RCC 7860 (cell line): Measurements from ENCODE around the gene EPO.

Experiments used
- DNase-seq: peaks from one replicate; pipeline ENCODE4 v3.0.0-alpha.2; 2015; ENCODE audit warnings: low spot score
- FAIRE-seq: peaks from 2 replicates; lab custom pipeline; 2012; peaks lifted over from hg19 to GRCh38; lab: Jason Lieb, UNC

The EPO gene

DNA sequence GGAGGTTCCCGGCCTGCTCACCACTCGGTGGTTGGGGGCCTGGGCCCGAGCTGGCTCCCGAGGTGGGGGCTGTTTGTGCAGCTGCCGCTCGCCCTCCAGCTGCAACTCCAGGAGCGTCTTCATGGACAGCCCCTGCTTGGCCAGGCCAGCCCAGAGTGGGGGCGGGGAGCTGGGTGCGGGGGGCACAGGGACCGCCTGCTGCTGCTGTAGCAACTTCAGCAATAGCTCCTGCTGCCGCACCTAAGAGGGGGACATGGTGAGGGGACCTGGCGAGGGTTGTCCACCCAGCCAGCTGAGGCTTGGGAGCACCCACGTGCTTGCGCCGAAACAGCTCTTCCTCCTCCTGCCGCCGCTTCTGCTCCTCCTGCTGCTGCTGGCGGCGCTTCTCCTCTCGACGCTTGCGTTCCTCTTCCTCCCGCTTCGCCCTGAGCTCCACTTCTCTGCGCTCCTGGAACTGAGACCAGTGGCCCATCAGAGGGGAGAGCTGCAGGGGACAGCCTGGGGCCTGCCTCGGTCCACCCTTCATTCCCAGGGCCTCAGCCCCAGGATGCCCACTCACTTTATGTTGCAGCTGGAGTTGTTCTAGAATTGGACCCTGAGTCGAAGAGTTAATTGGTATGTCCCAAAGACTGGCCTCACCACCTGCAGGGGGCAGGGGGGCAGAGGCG, 37.1 kb upstream of the EPO start:
- no peak for FAIRE-seq
- no peak for DNase-seq

DNA sequence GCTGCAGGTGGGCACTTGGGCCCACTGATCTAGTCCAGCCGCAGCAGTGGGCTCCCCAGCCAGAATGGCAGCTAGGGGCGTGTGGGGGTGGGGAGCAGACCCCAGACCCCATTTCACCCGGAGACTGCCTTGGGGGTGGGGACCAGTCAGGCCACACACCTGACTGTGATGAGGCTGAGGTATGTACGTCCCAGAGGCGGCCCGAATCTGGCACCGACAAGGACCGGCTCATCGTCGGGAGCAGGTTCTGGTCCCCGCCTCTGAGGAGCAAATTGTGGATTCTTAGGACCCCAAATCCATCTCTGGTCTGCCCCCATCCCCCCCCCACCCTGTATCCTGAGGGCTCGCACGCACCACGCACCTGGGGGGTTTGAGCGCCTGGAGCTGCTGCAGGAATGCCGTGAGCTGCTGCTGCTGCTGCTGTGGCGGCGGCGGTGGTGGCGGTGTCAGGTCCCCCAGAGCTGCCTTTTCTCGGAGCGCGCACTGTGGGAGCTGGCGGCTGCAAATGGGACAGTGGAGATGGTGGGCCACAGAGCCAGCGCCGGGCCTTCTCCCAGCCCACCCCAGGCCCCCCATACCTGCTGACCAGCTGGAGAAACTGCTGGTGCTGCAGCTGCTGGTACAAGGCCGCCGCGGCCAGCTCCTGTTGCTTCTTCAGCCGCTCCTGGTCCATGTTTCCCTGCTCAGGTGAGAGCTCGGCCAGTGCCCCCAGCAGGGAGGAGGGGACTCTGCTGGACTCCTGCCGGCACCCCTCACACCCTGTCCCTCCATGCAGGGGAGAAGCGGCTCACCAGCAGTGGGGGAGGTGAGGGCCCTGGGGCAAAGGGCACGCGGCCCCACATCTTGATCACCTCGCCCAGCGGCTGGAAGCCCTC, 36.4 kb upstream of the EPO start:
- no peak for FAIRE-seq
- no peak for DNase-seq

DNA sequence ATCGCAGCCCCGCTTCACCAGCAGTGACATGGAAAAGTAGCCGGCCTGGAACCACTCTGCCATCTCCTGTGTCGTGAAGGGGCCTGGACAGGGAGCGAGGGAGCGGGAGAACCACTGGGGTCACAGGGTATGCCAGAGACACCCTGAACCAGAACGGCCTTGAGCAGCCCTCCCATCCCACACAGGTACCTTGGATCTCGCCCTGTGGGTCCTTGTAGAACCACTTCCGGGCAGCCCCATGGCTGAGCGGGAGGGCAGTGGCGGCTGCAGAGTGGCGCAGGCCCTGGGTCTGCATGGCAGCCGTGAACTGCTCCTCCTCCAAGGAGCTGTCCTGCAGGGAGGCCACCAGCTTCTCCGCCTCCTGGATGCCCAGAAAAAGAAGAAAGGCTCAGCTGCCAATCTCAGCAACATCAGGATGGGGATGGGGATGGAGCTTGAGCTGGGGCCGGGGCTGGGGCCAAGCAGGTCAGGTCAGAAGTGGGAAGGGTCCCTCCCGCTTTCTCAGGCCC, 35.7 kb upstream of the EPO start:
- no peak for FAIRE-seq
- no peak for DNase-seq

DNA sequence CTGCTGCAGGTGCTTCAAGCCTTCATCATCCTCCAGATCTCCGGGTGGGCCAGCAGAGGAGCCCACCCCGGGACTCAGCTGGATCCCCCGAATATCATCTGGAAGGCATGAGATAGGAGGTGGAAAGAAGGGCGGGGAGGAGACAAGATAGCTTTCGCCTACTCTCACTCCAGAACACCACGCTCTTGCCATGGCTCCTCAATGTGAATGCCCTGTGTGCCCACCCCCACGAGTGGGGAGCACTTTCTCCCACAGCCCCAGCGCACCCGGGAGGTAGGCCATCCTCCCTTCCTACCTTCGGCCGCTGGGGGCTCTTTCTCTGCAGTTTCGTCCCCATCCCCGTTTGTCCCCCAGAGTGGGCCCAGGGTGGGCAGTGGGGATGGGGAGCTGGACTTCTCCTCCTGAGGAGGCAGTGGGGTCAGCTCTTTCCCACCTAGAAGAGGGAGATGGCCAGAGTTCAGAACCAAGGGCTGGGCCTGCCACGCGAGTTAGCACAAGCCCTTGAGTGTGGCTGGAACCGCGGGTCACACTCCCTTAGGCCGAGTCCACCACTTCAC, 35.1 kb upstream of the EPO start:
- FAIRE-seq (no peak), DNase-seq (no peak)

DNA sequence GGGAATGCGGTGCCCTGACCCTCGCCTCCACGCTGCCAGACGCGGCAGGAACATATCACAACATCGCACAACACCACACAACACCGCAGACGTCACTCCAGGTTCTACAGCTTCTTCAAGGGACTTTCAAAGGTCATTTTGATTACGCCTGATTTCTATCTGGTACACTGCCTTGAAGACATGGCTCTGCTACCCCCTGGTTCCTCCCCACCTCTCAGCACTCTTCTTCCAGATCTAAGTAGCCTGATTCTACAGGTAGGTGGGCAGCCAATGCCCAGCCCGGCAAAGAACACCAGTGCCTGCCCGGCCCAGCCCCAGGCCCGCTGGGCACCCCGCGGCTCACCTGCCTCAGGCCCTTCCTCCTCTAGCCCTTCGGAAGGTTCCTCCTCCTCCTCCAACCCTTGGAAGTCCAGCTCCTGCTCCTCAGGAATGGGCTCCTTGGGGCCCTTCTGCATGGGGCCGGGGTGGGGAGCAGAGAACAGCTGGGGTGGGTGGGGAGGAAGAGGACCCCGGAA, 34.6 kb upstream of the EPO start:
- FAIRE-seq = no peak
- DNase-seq = no peak

DNA sequence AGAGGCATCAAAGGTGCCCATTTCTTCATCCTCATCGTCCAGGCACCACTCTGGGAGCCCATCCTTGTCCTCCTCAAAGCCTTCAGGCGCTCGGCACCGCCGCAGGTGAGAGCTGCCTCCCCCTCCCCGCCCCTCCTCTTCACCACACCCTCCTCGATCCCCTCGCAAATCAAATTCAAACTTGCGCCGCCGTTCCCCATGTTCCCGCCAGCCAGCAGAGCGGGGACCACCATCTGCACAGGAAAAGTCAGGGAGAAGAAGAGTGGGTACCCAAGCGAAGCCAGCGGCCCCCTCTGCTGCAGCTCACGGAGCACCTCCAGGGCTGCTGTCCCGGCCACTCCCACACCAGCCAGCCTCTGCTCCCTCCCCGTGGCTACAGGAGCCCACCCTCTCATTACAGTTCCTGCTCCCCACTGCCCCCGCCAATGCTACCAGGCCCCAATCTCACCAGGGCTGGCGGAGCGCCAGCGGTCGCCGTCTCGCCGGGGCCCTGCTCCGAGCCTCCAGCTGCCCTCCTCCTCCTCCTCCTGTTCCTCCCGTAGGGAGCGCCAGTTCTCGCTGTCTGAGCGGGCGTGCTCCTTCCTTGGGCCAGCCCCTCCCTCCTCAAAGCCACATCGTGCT, 34.0 kb upstream of the EPO start:
- DNase-seq (no peak), FAIRE-seq (no peak)

DNA sequence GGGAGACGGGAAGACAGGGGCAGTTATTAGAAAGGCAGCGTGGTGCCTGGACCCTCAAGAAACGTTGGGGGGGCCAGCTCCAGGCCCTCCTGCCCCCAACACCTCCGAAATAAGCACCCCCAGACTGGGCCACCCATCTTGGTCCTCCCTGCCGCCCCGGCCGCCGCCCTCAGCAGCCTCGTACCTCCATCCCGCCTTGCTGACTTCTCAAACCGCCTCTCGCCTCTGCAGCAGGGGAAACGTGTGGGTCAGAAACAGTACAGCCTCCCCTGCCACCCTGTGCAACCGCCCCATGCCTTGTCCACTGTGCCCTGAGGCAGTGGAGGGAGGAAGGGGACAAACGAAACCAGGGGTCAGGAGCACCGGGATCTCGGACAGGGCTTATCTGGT, 33.5 kb upstream of the EPO start:
- FAIRE-seq (no peak), DNase-seq (no peak)

DNA sequence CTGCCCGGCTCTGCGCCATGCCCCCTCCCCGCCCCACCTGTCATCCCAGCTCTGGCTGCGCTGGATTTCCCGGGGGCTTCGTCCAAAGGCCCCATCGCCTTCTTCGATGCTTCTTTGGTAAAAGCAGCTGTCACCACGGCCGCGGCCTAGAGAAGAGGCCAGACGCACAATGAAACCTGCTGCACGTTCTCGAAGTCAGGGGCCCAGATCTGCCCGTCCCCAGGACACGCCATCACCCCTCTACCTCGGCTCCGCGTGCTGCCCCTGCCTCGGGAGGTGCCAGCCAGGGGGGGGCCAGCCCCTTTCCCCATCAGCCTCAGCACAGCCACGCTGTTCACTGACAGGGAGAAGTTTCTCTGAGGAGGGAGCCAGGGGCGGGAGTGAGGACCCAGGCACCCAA, 33.0 kb upstream of the EPO start:
- FAIRE-seq (no peak), DNase-seq (no peak)

DNA sequence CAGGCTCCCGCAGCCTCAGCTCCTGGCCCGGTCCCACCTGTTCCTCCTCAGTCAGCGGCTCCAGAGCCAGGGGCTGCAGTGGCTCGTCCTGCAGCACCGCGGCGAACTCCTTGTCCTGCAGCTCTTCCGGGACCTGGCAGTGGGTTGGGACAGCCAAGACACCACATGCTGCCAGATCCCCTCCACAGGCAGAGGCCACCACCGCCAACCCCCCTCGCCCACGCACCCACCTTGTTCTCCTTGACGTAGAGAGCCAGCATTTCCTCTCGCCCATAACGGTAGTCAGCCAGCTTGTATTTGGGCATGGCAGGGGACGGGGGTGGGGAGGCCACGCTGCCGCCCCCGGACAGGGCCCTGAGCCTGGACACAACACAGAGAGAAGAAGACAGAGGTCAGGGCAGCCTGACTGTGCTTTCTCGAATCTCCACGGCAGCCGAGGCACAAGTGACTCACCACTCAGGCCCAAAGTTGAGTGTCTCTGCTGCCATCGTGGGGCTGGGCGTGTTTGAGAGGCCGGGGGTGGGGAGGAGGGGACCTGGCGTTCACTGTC, 32.4 kb upstream of the EPO start:
- DNase-seq (peak; percentile 10), FAIRE-seq (no peak)

DNA sequence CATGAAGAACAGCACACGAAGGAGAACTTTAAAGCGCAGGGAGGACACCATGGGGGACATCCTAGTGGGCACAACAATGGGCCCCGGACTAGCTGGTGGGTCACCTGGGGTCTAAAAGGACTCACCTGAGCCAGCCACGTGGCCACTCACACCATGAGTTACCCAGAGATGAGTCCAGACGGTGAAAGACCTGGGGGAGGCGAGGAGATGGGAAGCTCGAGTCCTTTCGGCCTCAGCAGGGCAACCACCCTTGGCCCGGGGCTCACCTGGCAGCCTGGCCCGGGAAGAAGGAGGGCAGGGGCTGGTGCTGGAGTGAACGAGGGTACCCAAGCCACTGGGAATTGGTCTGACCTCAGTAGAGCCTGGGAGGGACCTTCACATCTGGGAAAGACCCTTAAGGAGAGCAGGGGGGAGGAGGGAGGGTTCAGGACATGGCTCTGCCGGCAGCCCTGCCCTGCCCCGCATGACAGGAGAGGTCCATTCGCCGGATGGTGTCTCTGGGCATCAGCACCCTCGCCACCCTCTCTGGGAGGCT, 31.9 kb upstream of the EPO start:
- no peak for DNase-seq
- no peak for FAIRE-seq

DNA sequence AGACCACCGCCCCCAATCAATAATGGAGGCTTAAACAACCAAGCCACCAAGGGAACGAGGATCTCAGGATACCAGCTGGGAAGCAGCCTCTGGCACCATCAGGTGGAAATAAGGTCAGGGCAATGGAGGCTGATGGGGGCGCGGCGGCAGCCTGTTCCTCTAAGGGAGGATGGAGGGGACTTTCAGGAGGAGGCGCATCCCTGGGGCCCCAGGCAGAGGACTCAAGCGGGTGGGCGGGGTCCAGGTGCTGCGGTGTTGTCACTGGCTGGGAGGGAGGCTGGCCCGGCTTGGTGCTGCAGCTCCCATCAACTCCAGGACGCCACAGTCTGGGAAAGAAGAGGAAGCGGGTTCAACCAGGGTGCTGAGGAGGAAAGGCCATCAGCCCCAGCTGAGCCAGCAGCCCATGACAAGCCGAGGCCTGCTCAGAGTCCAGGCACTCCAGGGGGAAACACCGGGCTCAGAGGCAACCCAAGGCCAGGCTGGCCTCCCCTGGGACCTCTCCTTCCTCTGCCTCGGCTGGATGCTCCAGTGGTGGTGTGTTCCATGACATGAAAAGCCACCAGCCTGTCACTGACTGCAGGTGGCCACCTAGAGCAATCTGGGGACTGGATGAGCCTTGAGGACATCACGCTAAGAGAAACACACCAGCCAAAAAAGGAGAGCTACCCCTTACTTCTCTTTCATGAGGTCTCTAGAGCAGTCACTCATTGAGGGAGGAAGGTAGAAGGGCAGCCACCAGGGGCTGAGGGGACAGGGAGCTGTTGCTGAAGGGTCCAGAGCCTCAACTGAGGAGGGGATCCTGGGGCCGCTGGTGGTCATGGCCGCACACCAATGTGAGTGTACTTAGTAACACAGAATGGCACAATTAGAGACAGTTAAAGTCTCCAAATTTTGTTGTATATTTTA, 30.8 kb upstream of the EPO start:
- FAIRE-seq (no peak), DNase-seq (no peak)

DNA sequence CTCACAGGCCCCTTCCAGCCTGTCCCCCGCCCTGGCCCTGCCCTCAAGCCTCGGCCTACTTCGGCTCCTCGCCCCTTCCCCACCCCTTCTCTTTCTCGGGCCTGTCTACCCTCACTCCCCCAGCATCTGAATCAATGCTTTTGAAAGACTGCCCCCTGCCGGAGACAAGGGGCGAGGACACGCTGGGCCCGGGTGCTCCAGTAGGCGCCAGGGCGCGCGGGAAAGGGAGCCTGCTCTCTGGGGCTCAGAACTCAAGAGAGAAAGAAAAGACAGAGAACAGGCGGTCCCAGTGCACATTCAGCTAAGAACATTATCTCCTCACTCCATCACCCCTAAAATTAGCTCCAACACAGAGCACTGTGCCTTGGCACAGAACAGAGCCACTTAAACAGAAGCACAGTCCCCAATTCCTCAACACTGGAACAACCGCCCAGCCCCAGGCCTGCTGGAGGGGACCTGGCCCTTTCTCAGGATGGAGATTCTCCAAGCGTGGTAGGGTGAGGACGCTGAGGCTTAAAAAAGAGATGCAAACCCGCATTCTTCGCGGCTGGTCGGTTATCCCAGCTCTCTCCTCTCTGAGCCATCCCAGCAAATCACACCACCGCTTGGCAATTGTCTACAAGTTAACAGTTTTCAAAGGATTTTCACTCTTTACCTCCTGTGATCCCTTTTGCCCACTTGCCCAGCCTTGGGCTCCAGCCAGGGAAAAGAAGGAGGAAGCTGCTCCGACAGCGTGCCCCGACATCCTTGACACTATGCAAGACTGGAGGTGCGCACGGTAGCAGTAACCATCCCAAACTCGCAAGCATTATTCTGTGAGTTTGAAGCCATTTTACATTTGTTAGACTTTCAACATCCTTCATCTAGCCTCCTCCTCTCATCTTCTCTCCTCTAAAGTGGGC, 28.3 kb upstream of the EPO start:
- DNase-seq (peak; percentile 48), FAIRE-seq (no peak)

DNA sequence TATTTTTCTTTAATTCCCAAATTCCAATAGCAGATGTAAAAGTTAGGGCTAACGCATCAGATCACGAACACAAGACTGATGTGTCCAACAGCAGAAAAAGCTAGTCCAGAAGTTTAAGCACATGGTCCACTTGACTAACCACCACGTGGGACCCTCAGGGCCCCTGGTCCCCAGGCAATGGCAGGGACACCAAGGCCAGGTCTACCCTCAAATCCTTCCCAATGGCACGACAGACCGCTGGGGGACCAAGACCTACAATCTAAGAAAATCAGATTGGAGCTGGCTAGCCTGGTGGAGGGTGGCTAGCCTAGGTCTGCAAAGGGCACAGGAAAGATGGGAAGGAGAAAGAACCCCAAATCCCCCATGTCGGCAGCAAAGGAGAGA, 27.7 kb upstream of the EPO start:
- no peak for FAIRE-seq
- no peak for DNase-seq

DNA sequence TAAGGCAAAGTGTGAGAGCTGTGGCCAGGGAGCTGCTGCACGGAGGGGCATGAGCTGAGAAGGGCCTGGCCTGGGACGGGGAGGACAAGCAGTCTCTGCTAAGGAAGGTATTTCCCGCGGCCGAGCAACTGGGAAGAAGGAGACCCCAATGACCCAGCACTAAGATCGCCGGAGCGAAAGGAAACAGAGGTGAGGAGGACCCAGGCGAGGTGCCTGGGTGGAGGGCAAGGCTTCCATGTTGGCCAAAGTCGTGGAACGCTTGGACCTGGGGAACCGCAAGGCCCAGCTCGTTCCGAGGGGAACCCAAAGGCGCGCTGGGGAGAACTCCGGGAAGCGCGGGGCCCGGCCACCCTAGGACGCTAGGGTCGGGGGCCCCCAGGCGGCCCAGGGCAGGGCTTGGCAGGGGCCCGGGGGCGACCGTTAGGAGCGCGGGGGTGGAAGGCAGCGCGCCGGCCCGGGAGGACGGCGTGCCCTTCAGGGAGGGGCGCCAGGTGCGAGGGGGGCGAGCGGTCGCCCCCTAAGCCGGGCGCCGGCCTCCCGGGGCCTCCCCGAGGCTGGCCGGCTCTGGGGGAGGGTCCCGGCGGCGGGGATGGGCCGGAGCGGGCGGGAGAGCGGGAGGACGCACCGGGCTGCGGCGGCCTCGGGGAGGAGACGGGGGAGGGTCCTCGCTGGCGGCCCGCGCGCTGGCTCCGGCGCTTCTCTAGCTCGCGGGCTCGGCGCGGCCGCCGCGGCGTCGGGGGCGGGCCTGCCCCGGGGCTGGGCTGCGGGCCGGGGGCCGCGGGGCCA, 26.8 kb upstream of the EPO start:
- no peak for FAIRE-seq
- DNase-seq = no peak

DNA sequence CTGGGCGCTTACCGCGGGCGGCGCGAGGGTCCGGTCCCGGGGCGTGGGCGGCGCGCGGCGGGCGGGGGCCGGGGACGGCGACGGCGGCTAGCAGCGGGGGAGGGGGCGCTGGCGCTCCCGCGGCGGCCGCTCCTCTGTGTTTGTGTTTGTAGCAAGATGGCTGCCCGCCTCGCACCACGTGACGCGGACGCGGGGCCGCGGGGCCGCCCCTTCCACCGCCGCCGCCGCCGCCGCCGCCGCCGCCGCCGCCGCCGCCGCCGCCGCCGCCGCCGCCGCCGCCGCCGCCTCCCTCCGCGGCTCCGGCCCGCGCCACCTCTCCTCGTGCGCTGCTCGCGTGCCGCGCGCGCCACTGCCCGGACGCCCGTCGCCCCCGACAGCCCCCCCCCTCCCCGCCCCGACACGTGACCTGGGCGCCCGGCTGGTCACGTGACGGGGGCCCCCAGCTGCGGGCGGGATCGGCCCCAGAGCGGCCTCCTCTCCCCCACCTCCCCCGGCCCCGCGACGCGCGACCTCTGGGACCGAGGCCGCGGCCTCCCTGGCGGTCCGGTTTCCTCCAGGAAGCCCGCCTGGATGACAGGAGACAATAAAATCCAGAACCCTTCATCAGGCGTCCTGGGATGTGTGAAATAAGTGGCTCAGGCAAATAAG, 26.0 kb upstream of the EPO start, which contains the start of gene GIGYF1:
TSS of gene GIGYF1 (minus strand) at position 153 of the 648 bp plus-strand sequence. CDS start 6,012 bp downstream, outside the sequence.
- no peak for FAIRE-seq
- DNase-seq = peak; percentile 36

DNA sequence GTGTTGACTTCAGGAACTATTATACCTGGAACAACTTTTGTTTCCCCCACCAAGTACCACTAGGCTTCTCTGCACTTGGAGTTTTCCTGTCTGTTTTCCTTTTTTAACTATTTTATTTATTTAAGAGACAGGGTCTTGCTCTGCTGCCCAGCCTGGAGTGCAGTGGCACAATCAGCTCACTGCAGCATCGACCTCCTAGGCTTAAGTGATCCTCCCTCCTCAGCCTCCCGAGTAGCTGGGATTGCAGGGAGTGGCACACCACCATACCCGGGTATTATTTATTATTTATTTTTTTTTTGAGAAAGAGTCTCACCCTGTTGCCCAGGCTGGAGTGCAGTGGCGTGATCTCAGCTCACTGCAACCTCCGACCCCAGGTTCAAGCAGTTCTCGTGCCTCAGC, 24.1 kb upstream of the EPO start:
- no peak for FAIRE-seq

DNA sequence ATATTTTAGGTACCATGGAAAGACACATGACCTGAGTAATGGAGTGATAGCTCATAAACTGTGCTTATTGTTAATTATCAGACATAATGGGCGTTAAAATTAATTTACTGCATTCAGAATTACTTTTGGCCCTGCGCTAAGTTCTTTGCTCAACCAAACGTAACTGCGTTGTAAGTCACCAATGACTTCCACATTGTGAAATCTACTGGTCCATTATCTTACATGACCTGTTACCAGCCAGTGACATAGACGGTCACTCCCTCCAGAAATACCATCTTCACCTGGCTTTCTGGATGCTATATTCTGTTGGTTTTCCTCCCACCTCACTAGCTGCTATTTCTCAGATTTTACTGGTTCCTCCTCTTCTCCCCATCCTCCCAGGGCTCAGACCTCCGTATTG, 21.2 kb upstream of the EPO start:
- FAIRE-seq (no peak), DNase-seq (no peak)

More for the DNA sequence above, 24.1 kb upstream of the EPO start:
- DNase-seq = no peak
